ENCODE measurements around the gene ANGPTL4. TPM values are rescaled to one million over a fixed set of nuclear protein-coding genes. Genes with fewer than 3 reads are reported as not detected.

Gene ANGPTL4
- total RNA-seq, 1 donor, result 4.4 TPM

DNA sequence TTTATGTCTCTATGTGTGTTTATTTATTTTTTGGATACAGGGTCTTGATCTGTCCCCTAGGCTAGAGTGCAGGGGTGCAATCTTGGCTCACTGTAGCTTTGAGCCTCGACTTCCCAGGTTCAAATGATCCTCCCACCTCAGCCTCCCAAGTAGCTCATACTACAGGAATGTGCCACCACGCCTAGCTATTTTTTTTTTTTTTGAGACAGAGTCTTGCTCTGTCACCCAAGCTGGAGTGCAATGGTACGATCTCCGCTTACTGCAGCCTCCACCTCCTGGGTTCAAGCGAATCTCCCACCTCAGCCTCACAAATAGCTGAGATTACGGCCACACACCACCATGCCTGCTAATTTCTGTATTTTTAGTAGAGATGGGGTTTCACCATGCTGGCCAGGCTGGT lies 5.0 kb upstream of the ANGPTL4 start:
- TF ChIP-seq, protein P1, sequence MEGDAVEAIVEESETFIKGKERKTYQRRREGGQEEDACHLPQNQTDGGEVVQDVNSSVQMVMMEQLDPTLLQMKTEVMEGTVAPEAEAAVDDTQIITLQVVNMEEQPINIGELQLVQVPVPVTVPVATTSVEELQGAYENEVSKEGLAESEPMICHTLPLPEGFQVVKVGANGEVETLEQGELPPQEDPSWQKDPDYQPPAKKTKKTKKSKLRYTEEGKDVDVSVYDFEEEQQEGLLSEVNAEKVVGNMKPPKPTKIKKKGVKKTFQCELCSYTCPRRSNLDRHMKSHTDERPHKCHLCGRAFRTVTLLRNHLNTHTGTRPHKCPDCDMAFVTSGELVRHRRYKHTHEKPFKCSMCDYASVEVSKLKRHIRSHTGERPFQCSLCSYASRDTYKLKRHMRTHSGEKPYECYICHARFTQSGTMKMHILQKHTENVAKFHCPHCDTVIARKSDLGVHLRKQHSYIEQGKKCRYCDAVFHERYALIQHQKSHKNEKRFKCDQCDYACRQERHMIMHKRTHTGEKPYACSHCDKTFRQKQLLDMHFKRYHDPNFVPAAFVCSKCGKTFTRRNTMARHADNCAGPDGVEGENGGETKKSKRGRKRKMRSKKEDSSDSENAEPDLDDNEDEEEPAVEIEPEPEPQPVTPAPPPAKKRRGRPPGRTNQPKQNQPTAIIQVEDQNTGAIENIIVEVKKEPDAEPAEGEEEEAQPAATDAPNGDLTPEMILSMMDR (IDR thresholded peaks at IDR 0.05; ENCODE audit: insufficient read depth, low read length), result no peak
- DNase-seq (ENCODE audit: low read depth), result no peak
- no peak overlapping the region for H3K4me3 ChIP-seq (ENCODE audit: low read depth, low read length)

- TF ChIP-seq, protein P1 (IDR thresholded peaks at IDR 0.05; ENCODE audit: insufficient read depth, low read length), result no peak
- no peak for DNase-seq (ENCODE audit: low read depth)
- no peak overlapping the region for H3K4me3 ChIP-seq (ENCODE audit: low read depth, low read length)
These were observed 3.8 kb upstream of the ANGPTL4 start for GRCh38 chr19:8360196-8360595.

GRCh38 chr19:8361921-8362793 lies 1.8 kb upstream of the ANGPTL4 start:
- peak; percentile 99 for DNase-seq (ENCODE audit: low read depth)
- no peak overlapping the region for H3K4me3 ChIP-seq (ENCODE audit: low read depth, low read length)
- TF ChIP-seq, protein P1 (IDR thresholded peaks at IDR 0.05; ENCODE audit: insufficient read depth, low read length), result no peak

- TF ChIP-seq, protein P1 (IDR thresholded peaks at IDR 0.05; ENCODE audit: insufficient read depth, low read length), result no peak
- H3K4me3 ChIP-seq (ENCODE audit: low read depth, low read length), result no peak overlapping the region
These were observed 2.2 kb downstream of the ANGPTL4 start for GRCh38 chr19:8366121-8366581.

GRCh38 chr19:8366961-8367326 lies 3.0 kb downstream of the ANGPTL4 start:
- DNase-seq (ENCODE audit: low read depth), result peak; percentile 32

More at GRCh38 chr19:8366121-8366581, 2.2 kb downstream of the ANGPTL4 start:
- no peak for DNase-seq (ENCODE audit: low read depth)

GRCh38 chr19:8367327-8368001 lies 3.5 kb downstream of the ANGPTL4 start:
- TF ChIP-seq, protein P1 (IDR thresholded peaks at IDR 0.05; ENCODE audit: insufficient read depth, low read length), result no peak
- peak overlapping the region; percentile 18 for H3K4me3 ChIP-seq (ENCODE audit: low read depth, low read length)
- peak; percentile 94 for DNase-seq (ENCODE audit: low read depth)

More at GRCh38 chr19:8366961-8367326, 3.0 kb downstream of the ANGPTL4 start:
- TF ChIP-seq, protein P1 (IDR thresholded peaks at IDR 0.05; ENCODE audit: insufficient read depth, low read length), result no peak
- no peak overlapping the region for H3K4me3 ChIP-seq (ENCODE audit: low read depth, low read length)
